OCI-LY7 (cell line): ENCODE data around the gene AKAP9. TPM values are rescaled to one million over a fixed set of nuclear protein-coding genes. Genes with fewer than 3 reads are reported as not detected.

Experiments used
- BruUV-seq: library from RNA; stranded (reverse); fragments of 400-500 nt; replicated peaks from 2 replicates; lab custom pipeline; 2021; lab: Mats Ljungman, UMichigan
- CTCF ChIA-PET: fragments of 300-600 bp; sonication (Branson Sonifier 250); formaldehyde crosslinking; loops from one replicate; lab custom pipeline; 2022; ENCODE audit warnings: antibody characterized with exemption; ENCODE audit not compliant: unreplicated experiment; lab: Charles Lee
- POLR2A ChIA-PET: fragments of 300-600 bp; sonication (Branson Sonifier 250); formaldehyde crosslinking; loops from one replicate; lab custom pipeline; 2022; ENCODE audit warnings: antibody characterized with exemption; lab: Charles Lee
- DNase-seq: peaks from one replicate; pipeline ENCODE4 v3.0.0-alpha.2; 2015; ENCODE audit warnings: low spot score
- H2AFZ ChIP-seq: fragments of 200-600 bp; sonication (generic), shearing (Covaris generic); 2 replicates; pipeline ENCODE4 v1.6.1; 2014; ENCODE audit warnings: mild to moderate bottlenecking, antibody characterized with exemption, low read length, moderate library complexity
- H3K27ac ChIP-seq: fragments of 200-600 bp; sonication (generic); 2 replicates; pipeline ENCODE4 v1.5.1; 2014; ENCODE audit warnings: mixed run types, low read depth, mild to moderate bottlenecking, moderate library complexity, low read length, inconsistent platforms; ENCODE audit not compliant: poor library complexity, severe bottlenecking
- H3K36me3 ChIP-seq: fragments of 200-600 bp; sonication (generic); 2 replicates; pipeline ENCODE4 v1.6.1; 2014; ENCODE audit warnings: mild to moderate bottlenecking, antibody characterized with exemption, low read length, moderate library complexity, mixed read lengths; ENCODE audit not compliant: insufficient read depth
- H3K4me1 ChIP-seq: fragments of 200-600 bp; sonication (generic); 2 replicates; pipeline ENCODE4 v1.5.1; 2014; ENCODE audit warnings: mild to moderate bottlenecking, low read length; ENCODE audit not compliant: insufficient read depth, poor library complexity, severe bottlenecking
- H3K4me2 ChIP-seq: fragments of 200-600 bp; sonication (generic); 2 replicates; pipeline ENCODE4 v1.6.1; 2014; ENCODE audit warnings: mild to moderate bottlenecking, low read length
- H3K4me3 ChIP-seq: fragments of 200-600 bp; sonication (generic); 2 replicates; pipeline ENCODE4 v1.5.1; 2014; ENCODE audit warnings: mild to moderate bottlenecking, low read depth, low read length; ENCODE audit not compliant: poor library complexity, severe bottlenecking
- H3K79me2 ChIP-seq: fragments of 200-600 bp; sonication (generic); 2 replicates; pipeline ENCODE4 v1.6.1; 2016; ENCODE audit warnings: low read depth, mild to moderate bottlenecking, low read length, moderate library complexity, mixed read lengths; ENCODE audit not compliant: insufficient read depth
- H3K9me2 ChIP-seq: fragments of 200-600 bp; sonication (generic); 2 replicates; pipeline ENCODE4 v1.6.1; 2016; ENCODE audit warnings: mild to moderate bottlenecking, low read length, mixed read lengths; ENCODE audit not compliant: insufficient read depth
- H3K9me3 ChIP-seq: fragments of 200-600 bp; sonication (generic); 2 replicates; pipeline ENCODE4 v1.6.1; 2014; ENCODE audit warnings: mild to moderate bottlenecking, mixed run types, low read length, mixed read lengths
- H4K20me1 ChIP-seq: fragments of 200-600 bp; sonication (generic); 2 replicates; pipeline ENCODE4 v1.6.1; 2014; ENCODE audit warnings: mild to moderate bottlenecking, antibody characterized with exemption, low read length, moderate library complexity, mixed read lengths; ENCODE audit not compliant: insufficient read depth
- EZH2phosphoT487 ChIP-seq: fragments of 200-600 bp; sonication (generic); IDR thresholded peaks from 2 replicates; pipeline ENCODE4 v1.6.1; 2018; ENCODE audit warnings: low read depth, borderline replicate concordance, mild to moderate bottlenecking, mixed run types, antibody characterized with exemption, low read length, moderate library complexity, mixed read lengths
- intact Hi-C: fragments of 100-400 bp; cut with micrococcal nuclease; formaldehyde crosslinking; loops from one replicate; pipeline ENCODE4 v1.10.0; 2022; ENCODE audit not compliant: unreplicated experiment
- total RNA-seq, 2 experiments: library from RNA; depleted of rRNA in 1 of 2; stranded (reverse); fragments of >200 nt in 1 of 2; shearing (Covaris generic) in 1 of 2; gene quantifications; 2 replicates each; pipeline ENCODE4 v1.2.3, GENCODE V29; 2014 to 2022
- TF ChIP-seq, protein P1 (sequence below): fragments of 200-600 bp; sonication (generic); conservative IDR thresholded peaks from 2 replicates; pipeline ENCODE4 v1.5.1; 2014; ENCODE audit warnings: mild to moderate bottlenecking, antibody characterized with exemption, low read length, moderate library complexity, mixed read lengths

Gene AKAP9
- total RNA-seq, 2 experiments from 2014 or later: 32.6 to 38.1 TPM

DNA sequence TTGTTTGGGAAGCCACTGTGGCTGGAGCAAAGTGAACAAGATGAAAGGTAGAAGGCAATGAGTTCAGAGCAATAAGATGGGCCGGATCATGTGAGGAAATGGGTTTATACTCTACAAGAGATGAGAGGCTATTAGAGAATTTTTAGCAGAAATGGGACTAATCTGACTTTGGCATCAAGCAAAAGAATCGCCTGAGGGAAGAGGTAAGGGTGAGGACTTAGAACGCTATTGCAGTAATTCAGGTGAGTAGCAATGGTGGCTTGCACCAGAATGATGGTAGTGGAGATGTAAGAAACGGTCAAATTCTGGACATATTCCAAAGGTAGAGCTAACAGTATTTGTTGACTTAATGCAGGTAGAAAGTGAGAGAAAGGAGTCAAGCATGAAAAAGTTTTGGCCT is 29.5 kb upstream of the AKAP9 start:
- CTCF ChIA-PET: no interaction called here
- no peaks in the 10 kb centered on the region for H3K9me3 ChIP-seq
- TF ChIP-seq, protein P1, sequence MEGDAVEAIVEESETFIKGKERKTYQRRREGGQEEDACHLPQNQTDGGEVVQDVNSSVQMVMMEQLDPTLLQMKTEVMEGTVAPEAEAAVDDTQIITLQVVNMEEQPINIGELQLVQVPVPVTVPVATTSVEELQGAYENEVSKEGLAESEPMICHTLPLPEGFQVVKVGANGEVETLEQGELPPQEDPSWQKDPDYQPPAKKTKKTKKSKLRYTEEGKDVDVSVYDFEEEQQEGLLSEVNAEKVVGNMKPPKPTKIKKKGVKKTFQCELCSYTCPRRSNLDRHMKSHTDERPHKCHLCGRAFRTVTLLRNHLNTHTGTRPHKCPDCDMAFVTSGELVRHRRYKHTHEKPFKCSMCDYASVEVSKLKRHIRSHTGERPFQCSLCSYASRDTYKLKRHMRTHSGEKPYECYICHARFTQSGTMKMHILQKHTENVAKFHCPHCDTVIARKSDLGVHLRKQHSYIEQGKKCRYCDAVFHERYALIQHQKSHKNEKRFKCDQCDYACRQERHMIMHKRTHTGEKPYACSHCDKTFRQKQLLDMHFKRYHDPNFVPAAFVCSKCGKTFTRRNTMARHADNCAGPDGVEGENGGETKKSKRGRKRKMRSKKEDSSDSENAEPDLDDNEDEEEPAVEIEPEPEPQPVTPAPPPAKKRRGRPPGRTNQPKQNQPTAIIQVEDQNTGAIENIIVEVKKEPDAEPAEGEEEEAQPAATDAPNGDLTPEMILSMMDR: no peak
- H3K36me3 ChIP-seq: no peaks in the 10 kb centered on the region
- H3K4me1 ChIP-seq: no peaks in the 10 kb centered on the region
- H4K20me1 ChIP-seq: no peaks in the 10 kb centered on the region
- POLR2A ChIA-PET: interaction anchor here (0.6 to 1.1 kb wide), 3 partner anchors 18 to 966 kb away, joined by 3 read pairs; no protein-coding TSS in a partner anchor
- H3K9me2 ChIP-seq: no peaks in the 10 kb centered on the region
- H3K79me2 ChIP-seq: no peaks in the 10 kb centered on the region
- BruUV-seq: no TSS peak
- intact Hi-C loops: no loop called here
- H3K4me2 ChIP-seq: no peak overlapping the region
- H3K4me3 ChIP-seq: no peak overlapping the region
- H3K27ac ChIP-seq: no peak overlapping the region
- no peak for DNase-seq
- H2AFZ ChIP-seq: no peak overlapping the region

GRCh38 chr7:91912494-91912893 is 28.2 kb upstream of the AKAP9 start:
- POLR2A ChIA-PET: interaction anchor here (0.6 to 0.9 kb wide), 3 partner anchors 20 to 1315 kb away, joined by 3 read pairs; no protein-coding TSS in a partner anchor
- Histone ChIP-seq H4K20me1 (no peaks in the 10 kb centered on the region), H3K4me3 (no peak overlapping the region), H3K9me3 (no peaks in the 10 kb centered on the region), H3K9me2 (no peaks in the 10 kb centered on the region), H3K4me2 (no peak overlapping the region), H3K36me3 (no peaks in the 10 kb centered on the region), H2AFZ (no peak overlapping the region), H3K4me1 (no peaks in the 10 kb centered on the region), H3K79me2 (no peaks in the 10 kb centered on the region), H3K27ac (no peak overlapping the region)
- no peak for DNase-seq
- CTCF ChIA-PET: no interaction called here
- BruUV-seq: no TSS peak
- TF ChIP-seq, protein P1: no peak
- no peak for TF ChIP-seq EZH2phosphoT487
- intact Hi-C loops: no loop called here

DNA sequence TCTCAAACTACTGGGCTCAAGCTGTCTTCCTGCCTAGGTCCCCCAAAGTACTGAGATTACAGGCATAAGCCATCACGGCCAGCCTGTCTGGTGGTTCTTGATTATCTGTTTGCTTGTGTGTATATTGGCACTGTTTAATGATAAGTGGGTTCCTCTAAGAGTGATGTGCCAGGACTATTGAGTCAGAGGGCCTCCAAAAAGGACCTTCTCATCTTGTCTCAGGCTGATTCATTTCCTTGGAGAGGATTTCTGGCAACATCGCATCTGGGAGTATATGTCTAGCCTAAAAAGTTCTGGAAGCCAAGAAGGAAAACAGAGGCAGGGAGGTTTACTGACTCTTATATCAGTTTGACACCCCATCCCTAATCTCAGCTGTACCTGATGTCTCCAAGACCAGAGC is 27.1 kb upstream of the AKAP9 start:
- no TSS peak for BruUV-seq
- TF ChIP-seq EZH2phosphoT487: no peak
- TF ChIP-seq, protein P1: no peak
- Histone ChIP-seq H3K9me2 (no peaks in the 10 kb centered on the region), H3K4me2 (no peak overlapping the region), H3K79me2 (no peaks in the 10 kb centered on the region), H2AFZ (no peak overlapping the region), H3K4me1 (no peaks in the 10 kb centered on the region), H3K27ac (no peak overlapping the region), H3K4me3 (no peak overlapping the region), H3K9me3 (no peaks in the 10 kb centered on the region), H4K20me1 (no peaks in the 10 kb centered on the region), H3K36me3 (no peaks in the 10 kb centered on the region)
- POLR2A ChIA-PET: interaction anchor here (1.0 to 1.2 kb wide), 2 partner anchors 55 to 93 kb away, joined by 3 to 4 read pairs; no protein-coding TSS in a partner anchor
- CTCF ChIA-PET: no interaction called here
- intact Hi-C loops: no loop called here
- DNase-seq: no peak
